NCI-H2196 (cell line): ENCODE data around the gene KRTAP10-11.
"Not testable (repeated sequence)": the region's sequence is repeated elsewhere in the genome, so short reads cannot be mapped to it uniquely, and the experiment has no call there.

ENCODE experiments used
- DNase-seq: peaks from one replicate; lab custom pipeline; 2025; ENCODE audit not compliant: unreplicated experiment; lab: John Stamatoyannopoulos, UW

KRTAP10-11 gene

GRCh38 chr21:44638506-44639330, 7.5 kb upstream of the KRTAP10-11 start:
- DNase-seq, result not testable (repeated sequence)

DNA sequence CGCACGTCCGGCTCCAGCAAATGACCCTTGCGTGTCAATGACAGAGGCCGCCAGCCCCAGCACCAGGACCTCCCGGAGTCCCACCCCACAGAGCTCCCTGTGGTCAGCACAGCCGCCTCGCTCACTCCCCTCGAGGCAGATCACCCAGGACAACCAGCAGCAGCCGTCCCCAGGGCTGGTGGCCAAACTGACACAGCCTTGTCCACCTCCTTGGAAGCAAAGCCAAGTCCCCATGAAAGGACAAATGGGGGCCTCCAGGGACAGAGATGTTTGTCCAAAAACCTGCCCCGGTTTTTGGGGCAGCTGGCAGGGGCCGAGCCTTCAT, 6.9 kb upstream of the KRTAP10-11 start:
- no peak for DNase-seq

GRCh38 chr21:44640761-44641160, 5.5 kb upstream of the KRTAP10-11 start:
- DNase-seq, result no peak

GRCh38 chr21:44643741-44644310, 2.4 kb upstream of the KRTAP10-11 start:
- no peak for DNase-seq

DNA sequence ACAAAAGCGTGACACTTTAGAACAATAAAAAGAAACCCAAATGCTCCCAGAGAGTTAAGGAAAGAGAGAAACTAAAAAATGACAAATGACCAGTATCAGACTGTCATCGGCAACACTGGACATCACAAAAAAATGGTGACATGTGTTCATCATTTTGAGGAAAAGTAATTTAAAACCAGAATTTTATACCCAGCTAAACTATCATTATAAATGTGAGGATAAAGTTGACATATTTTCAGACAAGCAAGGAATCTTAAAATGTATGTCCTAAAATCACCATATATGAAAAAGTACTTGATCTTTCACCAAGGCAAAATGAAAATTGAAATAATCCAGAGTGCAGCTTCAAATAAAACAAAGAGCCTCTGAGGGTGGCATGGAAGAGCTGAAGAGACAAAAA, 1.3 kb upstream of the KRTAP10-11 start:
- DNase-seq, result no peak

DNA sequence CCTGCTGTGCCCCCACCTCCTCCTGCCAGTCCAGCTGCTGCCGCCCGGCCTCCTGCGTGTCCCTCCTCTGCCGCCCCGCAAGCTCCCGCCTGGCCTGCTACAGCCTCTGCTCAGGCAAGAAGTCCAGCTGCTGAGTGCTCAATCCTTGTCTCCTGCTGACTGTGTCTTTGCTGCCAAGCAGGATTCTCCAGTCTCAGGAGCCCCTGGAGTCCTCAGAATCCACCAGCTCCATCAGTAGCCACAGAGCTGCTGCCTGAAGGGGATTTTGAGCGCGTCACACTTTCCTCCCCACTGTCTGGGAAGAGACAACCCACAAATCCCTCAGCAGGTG, 973 bp downstream of the KRTAP10-11 start:
- peak; percentile 18 for DNase-seq

DNA sequence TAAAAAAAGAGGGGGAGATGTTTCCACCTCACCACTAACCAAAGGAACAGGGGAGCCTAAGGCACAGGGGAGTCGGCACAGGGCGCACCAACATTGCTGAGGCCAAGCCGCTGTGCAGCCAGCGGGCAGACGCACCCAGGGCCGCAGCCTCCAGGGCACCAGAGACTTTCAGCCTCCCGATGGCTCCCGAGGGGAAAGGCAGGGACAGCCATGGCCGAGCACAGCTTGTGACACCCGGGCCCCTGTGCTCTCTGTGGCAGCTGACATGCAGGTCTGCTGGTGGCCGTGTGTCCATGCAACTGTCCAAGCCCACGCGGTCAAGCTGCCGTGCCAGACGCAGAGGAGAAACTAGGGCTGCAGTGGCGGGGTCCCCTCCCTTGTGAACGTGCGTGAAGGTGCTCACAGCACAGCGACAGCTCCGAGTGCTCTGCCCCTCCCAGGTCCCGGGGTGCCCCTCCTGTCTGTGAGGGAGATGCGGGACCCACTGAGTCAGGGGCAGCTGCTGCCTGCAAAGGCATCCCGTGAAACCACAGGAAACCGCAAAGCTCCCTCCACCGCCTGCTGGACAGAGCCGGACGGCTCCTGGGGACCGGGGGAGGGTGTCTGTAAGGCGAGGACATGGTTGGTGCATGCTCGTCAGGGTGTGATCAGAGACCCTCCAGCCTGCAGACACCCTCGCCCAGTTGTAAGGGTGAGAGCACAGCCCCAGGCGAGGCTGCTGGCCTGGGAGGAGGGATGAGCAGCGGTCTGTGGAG, 2.5 kb downstream of the KRTAP10-11 start:
- no peak for DNase-seq

- no peak for DNase-seq
Measured at GRCh38 chr21:44649521-44650100, 3.4 kb downstream of the KRTAP10-11 start.

- DNase-seq, result no peak
Measured at GRCh38 chr21:44650265-44650972, 4.2 kb downstream of the KRTAP10-11 start.

DNA sequence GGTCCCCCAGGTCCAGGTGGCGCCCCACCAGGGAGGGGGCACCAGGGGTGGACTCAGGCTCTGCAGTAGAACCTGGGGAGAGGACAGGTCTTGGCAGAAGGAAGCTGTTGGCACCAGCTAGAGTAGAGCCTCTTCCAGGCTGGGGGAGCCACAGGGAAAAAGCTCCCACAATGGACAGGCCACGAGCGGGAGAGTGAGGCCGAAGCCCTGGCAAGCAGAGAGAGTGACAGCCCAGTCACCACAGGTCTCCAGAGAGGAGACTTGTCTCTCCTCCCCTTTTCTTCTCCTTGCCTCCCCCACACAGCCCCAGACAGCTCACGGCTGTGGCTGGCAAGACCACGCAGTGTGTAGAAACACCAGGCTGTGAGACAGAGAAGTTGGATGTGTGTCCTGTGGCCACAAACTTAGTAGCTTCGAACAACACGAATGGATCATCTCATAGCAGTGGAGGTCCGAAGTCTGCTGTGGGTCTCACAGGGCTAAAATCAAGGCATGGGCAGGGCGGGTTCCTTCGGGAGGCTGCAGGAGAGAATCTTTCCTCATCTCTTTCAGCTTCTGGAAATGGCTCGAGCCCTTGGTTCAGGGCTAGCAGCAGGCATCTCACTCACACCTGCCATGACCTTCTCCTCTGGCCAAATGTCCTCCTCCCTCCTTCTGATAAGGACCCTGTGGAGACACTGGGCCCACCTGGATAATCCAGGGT, 4.9 kb downstream of the KRTAP10-11 start:
- DNase-seq, result no peak

DNA sequence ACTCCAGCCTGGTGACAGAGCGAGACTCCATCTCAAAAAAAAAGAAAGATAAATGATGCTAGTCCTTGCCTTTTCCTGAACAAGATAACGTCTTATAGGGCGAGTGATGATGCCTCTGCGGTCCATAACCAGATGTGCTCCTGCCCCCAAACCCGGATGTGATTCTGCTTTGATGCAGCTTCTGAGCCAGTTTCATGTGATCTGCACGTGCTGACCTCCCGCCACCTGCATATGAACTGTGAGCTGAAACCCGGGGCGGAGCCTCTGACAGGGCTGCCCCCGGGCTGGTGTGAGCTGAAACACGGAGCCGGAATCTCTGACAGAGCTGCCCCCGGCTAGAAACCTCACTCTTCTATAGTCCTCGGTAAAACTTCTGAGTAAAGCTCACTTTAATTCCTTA, 6.9 kb downstream of the KRTAP10-11 start:
- peak; percentile 28 for DNase-seq

- DNase-seq, result peak; percentile 71
Measured at GRCh38 chr21:44653656-44654575, 7.7 kb downstream of the KRTAP10-11 start.

GRCh38 chr21:44654576-44655175, 8.5 kb downstream of the KRTAP10-11 start, which contains the start of gene KRTAP12-4:
Gene KRTAP12-4 (minus strand): TSS chr21:44654659. CDS start chr21:44654614, 45 bp downstream.
- DNase-seq, result no peak

GRCh38 chr21:44656868-44657267, 10.7 kb downstream of the KRTAP10-11 start:
- DNase-seq, result no peak

DNA sequence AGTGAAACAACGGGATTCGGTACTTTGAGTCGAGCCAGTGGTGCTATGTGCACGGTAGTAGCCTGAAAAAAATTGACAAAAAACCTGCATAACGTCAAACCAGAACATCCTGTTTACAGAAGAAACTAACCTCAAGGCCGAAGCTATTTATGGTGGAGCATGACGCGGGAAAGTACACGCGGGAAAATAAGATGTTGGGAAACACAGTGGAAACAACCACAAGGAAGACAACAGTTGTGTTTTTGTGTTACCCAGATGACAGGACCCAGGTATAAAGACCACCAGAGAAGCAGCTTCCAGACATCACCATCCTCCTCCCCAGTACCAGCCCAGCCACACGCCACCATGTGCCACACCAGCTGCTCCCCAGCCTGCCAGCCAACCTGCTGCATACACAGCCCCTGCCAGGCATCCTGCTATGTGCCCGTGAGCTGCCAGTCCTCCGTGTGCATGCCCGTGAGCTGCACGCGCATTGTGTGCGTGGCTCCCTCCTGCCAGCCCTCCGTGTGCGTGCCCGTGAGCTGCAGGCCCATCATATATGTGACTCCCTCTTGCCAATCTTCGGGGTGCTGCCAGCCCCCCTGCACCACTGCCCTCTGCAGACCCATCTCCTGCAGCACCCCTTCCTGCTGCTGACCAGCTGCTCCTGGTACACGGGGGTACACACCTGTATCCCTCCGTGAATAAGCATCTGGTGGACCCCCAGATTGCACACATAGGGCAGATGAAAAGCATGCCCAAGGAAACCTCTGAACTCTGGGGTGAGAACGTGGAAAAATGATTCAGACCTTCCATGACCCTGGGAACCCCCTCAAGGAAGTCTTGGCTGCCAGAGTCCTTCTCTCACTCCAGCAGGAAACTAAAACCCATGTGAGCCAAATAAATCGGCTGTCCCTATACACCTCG, 11.7 kb downstream of the KRTAP10-11 start, which contains the start of gene KRTAP12-3:
Gene KRTAP12-3, plus strand, starts transcription at position 298 of the 906 bp plus-strand sequence. Its CDS starts 48 bp downstream, at position 346.
- no peak for DNase-seq

DNA sequence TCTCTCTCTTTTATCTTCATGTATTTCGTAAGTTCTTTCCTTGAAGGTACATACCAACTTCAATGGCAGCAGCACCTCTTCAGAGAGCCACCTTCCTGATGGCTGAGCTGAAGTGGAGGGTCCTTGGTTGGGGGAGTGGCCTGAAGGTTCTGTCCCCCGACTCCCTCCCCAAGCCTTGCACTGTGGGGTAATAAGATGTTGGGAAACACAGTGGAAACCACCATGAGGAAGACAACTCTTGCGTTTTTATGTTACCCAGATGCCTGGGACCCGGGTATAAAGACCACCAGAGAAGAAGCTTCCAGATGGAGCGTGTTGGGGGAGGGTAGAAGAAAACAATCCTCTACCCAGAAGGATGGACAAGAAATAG, 12.3 kb downstream of the KRTAP10-11 start:
- DNase-seq, result no peak

DNA sequence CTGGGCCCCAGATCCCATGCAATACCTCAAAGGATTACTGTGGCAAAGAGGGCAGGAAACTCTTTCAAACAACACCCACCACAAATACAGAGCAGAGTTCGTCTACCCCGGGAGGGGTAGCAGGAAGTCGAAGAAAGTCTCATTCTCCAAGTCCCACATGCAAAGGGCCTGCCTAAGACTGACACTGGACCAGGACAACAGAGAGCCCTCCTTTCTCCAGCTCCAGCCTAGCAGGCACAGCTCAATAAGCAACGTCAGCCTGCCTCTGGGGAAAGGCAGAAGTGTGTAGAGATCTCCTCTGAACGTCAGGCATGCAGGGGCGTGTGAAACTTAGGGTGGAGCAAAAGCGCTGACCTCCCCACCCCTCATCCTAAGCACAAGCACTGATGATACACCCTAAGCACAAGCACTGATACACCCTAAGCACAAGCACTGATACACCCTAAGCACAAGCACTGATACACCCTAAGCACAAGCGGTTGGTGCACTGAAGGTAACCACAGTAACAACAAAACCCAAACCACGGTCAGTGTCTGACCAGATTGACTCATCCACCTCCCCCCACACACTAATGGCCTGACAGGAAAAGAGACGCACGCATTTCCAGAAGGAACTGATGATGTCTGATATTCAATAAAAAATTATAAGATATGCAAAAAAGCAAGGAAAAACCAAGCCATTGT, 12.8 kb downstream of the KRTAP10-11 start:
- DNase-seq, result no peak
